ENCODE measurements around the gene TMSB15C.
"Not testable (repeated sequence)": the region's sequence is repeated elsewhere in the genome, so short reads cannot be mapped to it uniquely, and the experiment has no call there.

TMSB15C gene

GRCh38 chrX:104075778-104076445, at the start of gene TMSB15C:
Gene TMSB15C (minus strand): TSS chrX:104076236.
- not testable (repeated sequence) for DNase-seq (ENCODE audit: low read depth)

GRCh38 chrX:104122829-104123228, 46.8 kb upstream of the TMSB15C start:
- no peak for TF ChIP-seq CTCF (conservative IDR thresholded peaks at IDR 0.05; ENCODE audit: low read depth, low read length)
- H3K4me3 ChIP-seq (ENCODE audit: low read depth, low read length) = no peak overlapping the region
- DNase-seq (ENCODE audit: low read depth) = no peak

More at GRCh38 chrX:104075778-104076445, at the start of gene TMSB15C:
- H3K4me3 ChIP-seq (ENCODE audit: low read depth, low read length) = not testable (repeated sequence)

GRCh38 chrX:104118765-104119164, 42.7 kb upstream of the TMSB15C start:
- no peak for TF ChIP-seq CTCF (conservative IDR thresholded peaks at IDR 0.05; ENCODE audit: low read depth, low read length)
- peak; percentile 9 for DNase-seq (ENCODE audit: low read depth)

GRCh38 chrX:104117759-104118158, 41.7 kb upstream of the TMSB15C start:
- TF ChIP-seq CTCF (conservative IDR thresholded peaks at IDR 0.05; ENCODE audit: low read depth, low read length) = no peak
- H3K4me3 ChIP-seq (ENCODE audit: low read depth, low read length) = no peak overlapping the region
- no peak for DNase-seq (ENCODE audit: low read depth)

More at GRCh38 chrX:104118765-104119164, 42.7 kb upstream of the TMSB15C start:
- no peak overlapping the region for H3K4me3 ChIP-seq (ENCODE audit: low read depth, low read length)

- peak; percentile 53 for TF ChIP-seq CTCF (conservative IDR thresholded peaks at IDR 0.05; ENCODE audit: low read depth, low read length)
- H3K4me3 ChIP-seq (ENCODE audit: low read depth, low read length) = peak overlapping the region; percentile 68
- peak; percentile 50 for DNase-seq (ENCODE audit: low read depth)
Measured at GRCh38 chrX:104113222-104113965, 37.4 kb upstream of the TMSB15C start.

GRCh38 chrX:104112326-104112951, 36.4 kb upstream of the TMSB15C start, which contains the start of gene ZCCHC18:
Gene ZCCHC18 (plus strand): TSS chrX:104112523. CDS start chrX:104114112, 1,589 bp downstream.
- peak within 1 kb of the TSS; percentile 68 for H3K4me3 ChIP-seq (ENCODE audit: low read depth, low read length)
- peak; percentile 41 for DNase-seq (ENCODE audit: low read depth)
- TF ChIP-seq CTCF (conservative IDR thresholded peaks at IDR 0.05; ENCODE audit: low read depth, low read length) = no peak

GRCh38 chrX:104110491-104111240, 34.6 kb upstream of the TMSB15C start:
- not testable (repeated sequence) for DNase-seq (ENCODE audit: low read depth); H3K4me3 ChIP-seq (ENCODE audit: low read depth, low read length)

Measured in choroid plexus epithelial cell (primary cell).